VCaP (cell line): ENCODE results near the gene CCDC24.

Experiments
- H3K27ac ChIP-seq: fragments of 450-650 bp; 2 replicates; pipeline ENCODE4 v1.5.1; 2017
- CTCF ChIP-seq: fragments of 450-650 bp; conservative IDR thresholded peaks from 2 replicates; pipeline ENCODE4 v1.5.1; 2017; ENCODE audit warnings: mild to moderate bottlenecking, moderate library complexity

CCDC24 gene

DNA sequence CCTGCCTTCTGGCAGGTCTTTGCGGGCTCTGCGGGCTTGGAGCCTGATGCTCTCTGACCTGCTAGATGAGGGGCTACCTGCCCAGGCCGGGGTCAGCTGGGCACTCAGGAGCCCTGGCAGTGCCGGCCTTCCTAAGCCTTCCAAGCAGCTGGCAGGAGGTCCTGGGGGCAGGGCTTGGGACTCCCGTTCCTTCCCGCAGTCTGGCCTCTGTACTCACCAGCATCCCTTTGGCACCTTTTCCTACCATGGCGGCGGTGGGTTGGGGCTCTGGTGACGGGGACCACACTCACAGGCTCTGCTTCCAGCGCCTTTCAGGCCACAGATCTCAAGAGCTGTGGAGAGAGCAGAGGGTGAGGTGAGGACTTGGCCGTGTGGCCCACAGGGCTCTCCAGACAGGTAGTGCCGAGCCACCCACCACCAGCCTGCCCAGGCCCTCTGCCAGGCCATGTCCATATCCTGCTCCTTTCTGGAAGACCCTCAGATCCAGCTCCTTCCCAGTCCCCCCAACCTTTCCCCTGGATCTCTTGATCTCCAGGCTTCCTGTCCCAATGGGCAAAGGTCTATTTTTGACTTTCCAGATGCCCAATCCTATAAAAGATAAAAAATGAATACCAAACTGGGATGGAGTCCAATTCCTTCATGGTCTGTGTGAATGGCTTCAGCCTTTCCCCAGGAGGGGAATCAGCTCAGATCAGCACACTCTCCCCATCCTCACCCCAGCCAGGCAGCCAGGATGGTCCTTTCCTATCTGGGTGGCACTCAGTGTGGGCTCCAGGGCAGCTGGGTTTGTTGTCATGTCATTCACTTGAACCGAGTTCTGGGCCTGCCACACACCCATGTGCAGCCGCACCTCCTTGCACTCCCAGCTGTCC lies 32.9 kb downstream of the CCDC24 start:
- no peak for TF ChIP-seq CTCF
- no peak overlapping the region for H3K27ac ChIP-seq

- no peak overlapping the region for H3K27ac ChIP-seq
- TF ChIP-seq CTCF, result no peak
These were observed 33.6 kb downstream of the CCDC24 start for GRCh38 chr1:44024903-44025525.

- H3K27ac ChIP-seq, result no peak overlapping the region
- TF ChIP-seq CTCF, result no peak
These were observed 34.4 kb downstream of the CCDC24 start for GRCh38 chr1:44025816-44026215.

DNA sequence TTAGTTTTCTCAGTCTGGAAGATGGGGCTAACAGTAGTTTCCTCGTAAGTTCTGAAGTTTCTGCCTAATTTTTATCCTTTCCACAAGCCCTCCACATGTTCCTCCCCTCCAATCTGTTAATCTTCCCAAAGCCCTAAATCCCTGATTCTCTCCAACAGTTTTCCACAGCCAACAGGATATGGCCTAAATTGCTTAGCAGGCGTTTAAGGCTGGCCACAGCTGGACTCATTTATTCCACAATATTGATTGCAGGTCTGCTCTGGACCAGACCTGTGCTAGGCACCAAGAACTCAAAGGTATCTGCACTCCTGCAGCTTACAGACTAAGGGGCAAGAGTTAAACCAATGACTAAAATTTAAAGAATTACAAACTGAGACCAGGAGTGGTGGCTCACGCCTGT lies 35.9 kb downstream of the CCDC24 start:
- no peak for TF ChIP-seq CTCF
- H3K27ac ChIP-seq, result no peak overlapping the region

DNA sequence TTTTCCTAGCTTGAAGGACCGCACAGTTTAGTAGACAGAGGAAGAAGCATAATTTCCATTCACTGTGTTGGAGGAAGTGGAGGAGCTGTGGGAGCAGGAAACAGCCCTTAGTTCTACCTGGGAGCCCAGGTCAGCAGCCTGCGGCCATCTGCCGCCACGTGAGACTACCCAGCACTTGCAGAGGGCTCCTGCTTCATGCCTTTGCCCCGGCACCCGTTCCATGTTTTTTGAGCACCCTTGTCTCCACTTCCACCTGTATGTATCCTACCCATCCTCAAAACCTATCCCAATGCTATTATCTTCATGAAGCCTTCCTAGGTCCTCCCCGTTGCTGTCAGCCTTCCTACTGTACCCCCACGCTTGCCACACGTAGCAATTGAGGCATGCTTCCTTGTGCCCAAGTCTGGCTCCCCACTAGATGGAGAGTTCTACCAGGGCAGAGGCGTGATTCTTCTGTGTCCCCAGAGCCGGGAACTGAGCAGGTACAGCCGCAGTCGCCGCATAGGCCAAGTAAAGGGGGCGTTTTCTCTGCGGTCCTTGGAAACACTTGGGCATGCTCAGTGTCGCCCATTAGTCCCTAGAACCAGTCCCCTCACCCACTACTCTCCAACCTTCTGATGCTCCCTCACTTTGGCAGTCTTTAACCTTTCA lies 38.0 kb downstream of the CCDC24 start:
- TF ChIP-seq CTCF, result no peak
- H3K27ac ChIP-seq, result peak overlapping the region; percentile 81

GRCh38 chr1:44029911-44030604 lies 38.7 kb downstream of the CCDC24 start:
- peak overlapping the region; percentile 81 for H3K27ac ChIP-seq
- no peak for TF ChIP-seq CTCF
